ENCODE results near the gene ADAM17. TPM values are rescaled to one million over a fixed set of nuclear protein-coding genes. Genes with fewer than 3 reads are reported as not detected.

Gene ADAM17
- total and polyA plus RNA-seq, 7 donors = 7.4 to 36.3 (median 16.1) TPM

- Histone ChIP-seq H3K4me1 (peaks cover 29% of the 10 kb centered on the region), H3K27ac (peak within 1 kb of the TSS; percentile 87), H3K9me3 (no peaks in the 10 kb centered on the region), H3K36me3 (ENCODE audit: insufficient read depth in 1 of 2, low read depth in 1 of 2) (peaks cover 0 to 48% of the 10 kb centered on the region in 2 donors), H3K27me3 (ENCODE audit: insufficient read depth in 3 of 3, low read length in 2 of 3) (no peaks in the 10 kb centered on the region), H3K4me3 (peak within 1 kb of the TSS; percentile 86)
- intact Hi-C loops (cut with DNase I) = no loop called here
- DNase-seq (peak; percentile 72 to 83), ATAC-seq (peak; percentile 83 to 90 (median 85))
- 0 to 1% (median 0%) methylated on average over 63 to 91 of the region's 91 CpGs for WGBS, 3 donors
- no peak for TF ChIP-seq CTCF (IDR thresholded peaks at IDR 0.05)
These were observed 81.1 kb downstream of the ADAM17 start, which contains the start of gene IAH1 for GRCh38 chr2:9474361-9475057. Gene IAH1, plus strand, starts transcription at chr2:9474551. Its CDS starts 16 bp downstream, at chr2:9474567.

- Histone ChIP-seq H3K9me3 (no peaks in the 10 kb centered on the region), H3K4me3 (peak overlapping the region; percentile 86), H3K36me3 (ENCODE audit: insufficient read depth in 1 of 2, low read depth in 1 of 2) (peaks cover 0 to 48% of the 10 kb centered on the region in 2 donors), H3K27ac (peak overlapping the region; percentile 87), H3K27me3 (ENCODE audit: insufficient read depth in 3 of 3, low read length in 2 of 3) (no peaks in the 10 kb centered on the region), H3K4me1 (peaks cover 29% of the 10 kb centered on the region)
- WGBS, 3 donors = 6 to 9% (median 7%) methylated on average over 39 of the region's 39 CpGs
- peak; percentile 40 to 67 (median 59) for ATAC-seq
- no peak for TF ChIP-seq CTCF (IDR thresholded peaks at IDR 0.05)
- DNase-seq = peak; percentile 58 to 76
- intact Hi-C loops (cut with DNase I) = no loop called here
These were observed 81.7 kb downstream of the ADAM17 start for GRCh38 chr2:9473985-9474360.

GRCh38 chr2:9473308-9473984 lies 82.2 kb downstream of the ADAM17 start:
- no peak for TF ChIP-seq CTCF (IDR thresholded peaks at IDR 0.05)
- no peak for DNase-seq
- Histone ChIP-seq H3K27ac (peak overlapping the region; percentile 87), H3K4me3 (peak overlapping the region; percentile 86), H3K4me1 (peaks cover 25% of the 10 kb centered on the region), H3K27me3 (ENCODE audit: insufficient read depth in 3 of 3, low read length in 2 of 3) (no peaks in the 10 kb centered on the region), H3K36me3 (ENCODE audit: insufficient read depth in 1 of 2, low read depth in 1 of 2) (peaks cover 0 to 43% of the 10 kb centered on the region in 2 donors), H3K9me3 (no peaks in the 10 kb centered on the region)
- intact Hi-C loops (cut with DNase I) = no loop called here
- peak in 2 of 4 donors; percentile 0 to 1 for ATAC-seq
- WGBS, 3 donors = 42 to 49% (median 47%) methylated on average over 24 of the region's 24 CpGs

GRCh38 chr2:9472511-9472910 lies 83.1 kb downstream of the ADAM17 start:
- Histone ChIP-seq H3K9me3 (no peaks in the 10 kb centered on the region), H3K4me1 (peaks cover 19% of the 10 kb centered on the region), H3K4me3 (no peak overlapping the region), H3K27me3 (ENCODE audit: insufficient read depth in 3 of 3, low read length in 2 of 3) (no peaks in the 10 kb centered on the region), H3K27ac (no peak overlapping the region), H3K36me3 (ENCODE audit: insufficient read depth in 1 of 2, low read depth in 1 of 2) (peaks cover 0 to 43% of the 10 kb centered on the region in 2 donors)
- 94 to 97% (median 95%) methylated on average over 9 of the region's 9 CpGs for WGBS, 3 donors
- DNase-seq = no peak
- TF ChIP-seq CTCF (IDR thresholded peaks at IDR 0.05) = no peak
- no peak for ATAC-seq
- intact Hi-C loops (cut with DNase I) = no loop called here
